GM19452 (cell line): ENCODE data around the gene EGR4.
A peak's percentile ranks its signal among the peaks of the same experiment; 100 is the strongest.

Source experiments
- ATAC-seq: cut with Tn5 transposase; IDR thresholded peaks from one replicate; pipeline ENCODE4 v1.9.1; 2021; ENCODE audit not compliant: unreplicated experiment

EGR4 gene

GRCh38 chr2:73290049-73290839 lies 3.1 kb downstream of the EGR4 start:
- ATAC-seq: no peak

DNA sequence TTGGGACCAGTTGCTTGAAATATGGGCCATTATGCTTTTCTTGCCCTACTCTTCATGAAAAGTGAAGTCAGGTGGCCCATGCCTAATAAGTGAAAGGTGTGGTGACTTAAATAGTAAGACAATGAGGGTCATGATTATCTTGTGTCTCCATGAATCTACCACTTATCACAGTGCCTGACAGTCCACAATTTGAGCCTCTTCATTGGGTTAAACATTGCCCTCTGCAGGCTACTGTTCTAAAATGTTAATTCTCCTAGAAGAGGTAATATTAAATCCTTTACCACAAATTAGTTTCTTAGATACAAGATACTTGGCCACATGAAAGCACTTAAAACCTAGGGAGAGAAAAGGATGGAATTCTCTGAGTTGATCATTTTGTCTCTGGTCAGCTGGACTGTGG lies 4.0 kb downstream of the EGR4 start:
- no peak for ATAC-seq

- no peak for ATAC-seq
Observed at GRCh38 chr2:73286134-73286655, 7.2 kb downstream of the EGR4 start.

DNA sequence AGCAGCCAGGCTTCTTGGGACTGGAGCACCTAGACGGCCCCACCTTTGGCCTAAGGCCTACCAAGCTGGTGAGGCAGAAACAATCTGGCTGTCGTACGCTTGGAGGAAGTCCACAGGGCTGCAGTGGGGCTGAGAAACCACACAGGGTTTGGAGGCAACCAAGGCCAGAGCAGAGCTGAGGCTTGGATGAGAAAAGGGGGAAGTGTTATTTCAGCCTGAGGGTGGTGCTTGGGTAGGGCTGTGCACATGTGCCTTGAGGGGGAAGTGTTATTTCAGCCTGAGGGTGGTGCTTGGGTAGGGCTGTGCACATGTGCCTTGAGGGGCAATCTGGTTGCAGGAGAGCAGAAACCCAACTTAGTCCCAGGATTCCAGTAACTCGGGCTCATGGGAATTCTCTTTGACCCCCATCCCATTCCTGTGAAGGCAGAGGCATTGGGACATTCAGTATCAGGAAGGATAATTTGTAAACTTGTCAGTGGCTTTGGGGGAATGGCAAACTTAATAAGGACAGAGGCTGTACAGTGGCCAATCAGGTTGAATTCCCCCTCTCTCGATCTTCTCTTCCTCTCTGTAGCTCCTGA lies 8.1 kb downstream of the EGR4 start:
- ATAC-seq: peak; percentile 69

GRCh38 chr2:73284296-73285158 lies 8.8 kb downstream of the EGR4 start, which contains the start of gene FBXO41:
TSS of gene FBXO41 (minus strand) at chr2:73284478. CDS start at chr2:73269630, 14,848 bp downstream.
- peak; percentile 70 for ATAC-seq

- peak; percentile 22 for ATAC-seq
Observed at GRCh38 chr2:73283545-73284295, 9.6 kb downstream of the EGR4 start.

DNA sequence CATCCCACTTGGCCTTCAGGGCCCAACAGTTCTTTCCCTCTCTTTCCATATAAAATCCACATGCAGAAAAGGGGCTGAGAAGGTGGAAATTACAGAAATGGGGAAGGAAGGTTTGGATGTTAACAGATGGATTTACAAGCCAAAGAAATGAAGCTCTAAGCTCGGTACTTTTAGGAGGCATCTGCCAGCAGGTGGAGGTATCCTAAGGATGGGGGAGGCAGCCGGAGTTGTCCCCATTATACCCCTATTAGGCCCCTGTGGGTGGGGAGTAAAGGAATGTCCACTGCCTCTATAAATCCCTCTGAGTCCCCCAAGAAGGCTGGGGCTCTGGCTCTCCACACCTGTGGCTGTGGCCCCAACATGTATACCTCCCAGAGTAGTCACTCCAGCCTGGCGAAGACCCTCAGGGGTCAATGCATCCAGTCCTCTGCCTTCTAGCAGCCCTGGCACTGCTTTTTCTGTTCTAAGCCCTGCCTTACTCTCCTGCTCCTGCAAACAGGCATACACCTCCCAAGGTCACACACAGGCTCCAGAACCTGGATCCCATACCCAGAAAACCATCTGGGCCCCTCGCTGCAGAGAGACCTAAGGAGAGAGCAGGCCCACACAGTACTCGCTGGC lies 10.3 kb downstream of the EGR4 start:
- ATAC-seq: no peak

GRCh38 chr2:73281244-73281643 lies 12.1 kb downstream of the EGR4 start:
- no peak for ATAC-seq

DNA sequence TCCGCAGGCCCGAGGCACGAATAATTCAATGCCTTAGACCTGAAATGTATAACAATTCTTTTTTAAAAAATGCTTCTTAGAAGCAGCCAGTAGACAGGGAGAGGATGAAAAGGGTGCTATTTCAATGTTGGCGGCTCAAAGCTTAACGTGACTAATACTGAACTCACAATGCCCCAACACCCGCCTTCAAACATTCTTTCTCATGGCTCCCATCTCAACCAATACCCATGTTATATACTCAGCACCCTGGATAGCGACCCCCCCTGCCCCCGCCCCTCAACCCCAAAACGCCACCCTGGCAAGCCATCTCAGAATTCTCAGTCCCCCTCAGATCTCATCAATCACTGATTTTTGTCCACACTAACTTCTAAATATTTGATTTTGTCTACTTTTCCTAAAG lies 13.5 kb downstream of the EGR4 start:
- ATAC-seq: no peak

- ATAC-seq: no peak
Observed at GRCh38 chr2:73272270-73272669, 21.1 kb downstream of the EGR4 start.

DNA sequence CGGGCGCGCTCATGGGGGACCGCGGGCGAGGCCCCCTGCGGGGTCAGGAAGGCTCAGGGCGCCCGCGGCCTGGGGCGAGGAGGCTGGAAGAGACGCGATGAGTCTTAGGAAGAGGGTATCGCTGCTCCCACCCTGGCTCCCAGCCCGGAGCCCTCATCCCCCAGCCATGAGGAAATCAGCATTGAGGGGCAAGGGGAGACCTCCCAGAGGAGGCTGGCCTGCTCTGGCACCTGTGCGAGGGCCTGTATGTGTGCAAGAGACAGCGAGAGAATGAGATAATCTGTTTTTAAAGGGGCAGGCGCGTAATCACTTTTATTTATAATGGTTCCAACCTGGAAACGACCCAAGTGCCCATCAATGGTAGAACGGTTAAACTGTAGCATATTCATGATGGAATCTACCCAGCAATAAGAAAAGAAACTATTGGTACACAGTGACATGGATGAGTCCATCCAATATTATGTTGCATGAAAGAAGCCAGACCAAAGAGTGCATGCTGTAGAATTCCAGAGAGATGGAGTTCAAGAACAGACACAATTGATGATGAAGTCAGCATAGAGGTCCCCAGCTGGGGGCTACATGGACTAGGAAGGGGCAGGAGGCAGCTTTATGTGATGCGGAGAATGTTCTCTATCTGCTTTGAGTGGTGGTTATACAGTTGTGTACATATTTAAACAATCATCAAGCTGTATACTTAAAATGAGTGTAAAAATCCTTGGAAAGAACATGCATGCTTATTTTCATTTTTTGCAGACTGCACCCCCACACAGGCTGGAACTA lies 23.5 kb downstream of the EGR4 start:
- ATAC-seq: no peak

DNA sequence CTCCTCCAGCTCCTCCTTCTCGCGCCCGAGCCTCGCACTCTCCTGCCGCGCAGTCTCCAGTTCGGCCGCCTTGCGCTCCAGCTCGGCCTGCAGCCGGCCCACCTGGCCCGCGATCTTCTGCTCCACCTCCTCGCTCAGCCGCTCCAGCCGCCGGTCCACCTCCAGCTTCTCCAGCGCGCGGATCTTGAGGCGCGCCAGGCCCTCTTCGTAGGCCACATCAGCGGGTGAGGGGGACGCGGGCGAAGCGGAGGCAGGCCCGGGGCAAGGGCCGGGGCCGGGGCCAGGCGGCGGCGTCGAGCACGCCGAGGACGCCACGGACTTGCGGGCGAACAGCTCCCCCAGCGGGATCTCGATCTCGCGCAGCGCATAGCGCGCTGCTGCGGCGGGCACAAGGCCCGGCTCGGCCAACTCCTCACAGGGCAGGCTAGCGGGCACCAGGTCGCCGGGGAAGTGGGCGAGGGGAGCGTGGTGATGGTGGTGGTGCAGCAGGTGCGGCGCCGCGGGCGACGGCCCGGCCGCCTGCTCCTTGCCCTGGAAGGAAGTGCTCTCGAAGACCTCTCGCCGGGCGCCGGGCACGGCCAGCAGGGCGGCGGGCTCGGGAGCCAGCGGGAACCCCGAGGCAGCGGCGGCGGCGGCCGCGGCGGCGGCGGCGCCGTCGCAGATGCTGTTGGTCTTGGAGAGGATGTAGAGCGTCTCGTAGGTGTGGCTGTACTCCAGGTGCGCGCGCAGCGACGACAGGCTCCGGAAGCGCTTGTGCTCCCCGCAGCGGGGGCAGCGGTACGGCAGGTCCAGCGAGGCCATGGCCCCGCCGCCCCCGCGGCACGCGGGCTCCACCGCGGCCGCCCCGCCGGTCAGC lies 24.3 kb downstream of the EGR4 start:
- ATAC-seq: peak; percentile 75

DNA sequence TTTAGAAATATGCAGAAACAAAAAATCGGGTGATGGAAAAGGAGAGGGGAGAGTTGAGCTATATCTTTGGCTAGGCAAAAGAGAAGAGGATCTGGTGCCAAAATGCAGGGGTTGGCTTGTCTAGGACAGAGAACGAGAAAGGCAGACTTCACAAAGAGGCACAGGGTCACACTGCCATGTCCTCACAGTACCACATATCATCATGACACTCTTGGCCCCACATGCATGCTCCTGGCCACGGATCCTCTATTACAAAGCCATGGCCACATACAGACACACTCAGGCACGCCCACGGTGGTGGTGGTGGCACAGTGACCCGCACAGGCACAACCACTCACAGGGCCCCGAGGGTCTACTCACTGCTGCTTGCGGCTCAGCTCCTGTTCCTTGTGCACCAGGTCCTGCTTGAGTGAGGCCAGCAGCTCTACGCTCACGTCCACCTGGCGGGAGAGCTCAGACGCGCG lies 24.9 kb downstream of the EGR4 start:
- ATAC-seq: no peak

DNA sequence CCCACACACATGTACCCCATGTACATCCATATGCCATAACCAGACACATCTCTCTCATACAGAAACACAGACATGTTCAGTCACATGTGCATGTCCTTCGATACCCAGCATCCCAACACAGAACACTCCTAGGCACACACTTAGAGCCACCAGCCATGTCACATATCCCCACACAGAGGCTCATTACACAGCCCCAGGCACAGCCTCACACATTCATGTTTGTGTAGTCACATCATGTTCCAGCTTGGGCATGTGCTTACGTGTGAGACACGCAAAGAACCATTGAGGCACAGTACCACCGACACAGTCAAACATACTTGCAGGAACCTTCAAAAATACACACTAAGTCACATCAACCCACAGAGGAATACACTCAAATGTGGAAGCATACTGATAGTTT lies 26.3 kb downstream of the EGR4 start:
- no peak for ATAC-seq

DNA sequence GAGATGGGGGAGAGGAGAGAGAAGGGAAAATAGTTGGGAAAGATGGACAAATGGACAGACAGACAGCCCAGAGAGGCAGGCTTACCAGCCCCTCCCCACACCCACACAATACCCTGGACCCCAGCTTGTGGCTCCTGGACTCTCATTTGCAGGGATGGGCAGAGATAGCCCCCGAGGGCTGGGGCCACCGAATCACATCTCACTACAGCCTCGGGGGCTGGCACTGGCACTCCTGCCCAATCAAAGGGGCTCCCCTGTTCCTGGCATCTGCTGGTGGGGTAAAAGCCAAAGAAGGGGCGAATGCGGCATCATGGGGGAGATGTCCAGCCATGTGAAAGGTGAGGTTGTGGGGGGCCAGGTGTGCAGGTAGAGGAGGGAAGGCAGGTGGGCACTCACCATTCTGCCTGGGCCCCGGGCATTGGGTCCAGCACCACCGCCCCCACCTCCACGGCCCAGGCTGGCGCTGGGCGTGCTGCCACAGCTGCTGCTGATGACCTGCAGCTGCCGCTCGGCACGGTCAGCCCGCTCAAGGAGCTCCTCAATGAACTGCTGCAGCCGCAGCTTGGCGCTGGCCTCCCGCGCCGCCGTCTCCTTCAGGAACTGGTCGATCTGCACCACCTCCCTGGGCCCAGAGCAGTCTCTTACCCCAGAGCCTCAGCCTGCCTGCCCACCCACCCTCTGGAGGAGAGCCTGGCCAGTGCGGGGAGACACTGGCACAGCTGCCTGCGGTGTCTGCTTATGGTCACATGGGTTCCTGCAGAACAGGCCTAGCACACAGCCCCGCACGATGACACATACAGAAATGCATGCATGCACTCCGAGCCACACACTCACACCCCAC lies 27.1 kb downstream of the EGR4 start:
- ATAC-seq: no peak

- no peak for ATAC-seq
Observed at GRCh38 chr2:73265298-73266060, 27.9 kb downstream of the EGR4 start.

DNA sequence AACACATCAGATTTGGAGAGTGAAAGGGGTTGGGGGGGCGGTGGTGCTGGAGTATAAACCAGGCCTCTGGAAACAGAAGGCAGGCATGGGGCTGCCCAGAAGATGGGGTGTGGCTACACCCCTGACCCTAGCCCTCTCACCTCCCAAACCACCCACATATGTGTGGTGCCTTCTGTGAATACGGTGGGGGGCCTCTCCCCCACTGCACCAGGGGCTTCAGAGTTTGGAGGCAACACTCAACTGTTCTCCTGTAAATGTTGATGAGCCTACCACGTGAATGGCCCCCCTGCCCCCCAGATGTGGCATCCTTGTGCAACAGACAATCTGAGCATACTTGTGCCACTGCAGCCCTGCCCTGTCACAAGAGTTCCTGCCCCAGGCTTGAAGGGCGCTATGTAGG lies 28.6 kb downstream of the EGR4 start:
- ATAC-seq: no peak
